LNCAP (cell line): ENCODE data around the gene TNIP3.

ENCODE experiments used
- CTCF ChIP-seq: fragments of 450-650 bp; IDR thresholded peaks from 2 replicates; pipeline ENCODE4 v1.5.1; 2017; ENCODE audit warnings: mild to moderate bottlenecking

Gene TNIP3

GRCh38 chr4:121176082-121176934 is 12.2 kb upstream of the TNIP3 start:
- TF ChIP-seq CTCF = no peak

GRCh38 chr4:121168446-121169281 is 4.5 kb upstream of the TNIP3 start:
- TF ChIP-seq CTCF = no peak

GRCh38 chr4:121166976-121167375 is 2.9 kb upstream of the TNIP3 start:
- TF ChIP-seq CTCF = no peak

- TF ChIP-seq CTCF = no peak
Observed at GRCh38 chr4:121165206-121165605, 1.1 kb upstream of the TNIP3 start.

GRCh38 chr4:121156822-121157769 is 7.0 kb downstream of the TNIP3 start:
- TF ChIP-seq CTCF = no peak

GRCh38 chr4:121155893-121156292 is 8.2 kb downstream of the TNIP3 start:
- TF ChIP-seq CTCF = no peak

- no peak for TF ChIP-seq CTCF
Observed at GRCh38 chr4:121154103-121154515, 10.0 kb downstream of the TNIP3 start.
